Measurements from ENCODE around the gene RGS7.

RGS7 gene

GRCh38 chr1:240734001-240734400 lies 623.0 kb downstream of the RGS7 start:
- H3K4me3 ChIP-seq (ENCODE audit: control insufficient read depth, low read depth, low read length), result no peak overlapping the region
- TF ChIP-seq, protein P1, sequence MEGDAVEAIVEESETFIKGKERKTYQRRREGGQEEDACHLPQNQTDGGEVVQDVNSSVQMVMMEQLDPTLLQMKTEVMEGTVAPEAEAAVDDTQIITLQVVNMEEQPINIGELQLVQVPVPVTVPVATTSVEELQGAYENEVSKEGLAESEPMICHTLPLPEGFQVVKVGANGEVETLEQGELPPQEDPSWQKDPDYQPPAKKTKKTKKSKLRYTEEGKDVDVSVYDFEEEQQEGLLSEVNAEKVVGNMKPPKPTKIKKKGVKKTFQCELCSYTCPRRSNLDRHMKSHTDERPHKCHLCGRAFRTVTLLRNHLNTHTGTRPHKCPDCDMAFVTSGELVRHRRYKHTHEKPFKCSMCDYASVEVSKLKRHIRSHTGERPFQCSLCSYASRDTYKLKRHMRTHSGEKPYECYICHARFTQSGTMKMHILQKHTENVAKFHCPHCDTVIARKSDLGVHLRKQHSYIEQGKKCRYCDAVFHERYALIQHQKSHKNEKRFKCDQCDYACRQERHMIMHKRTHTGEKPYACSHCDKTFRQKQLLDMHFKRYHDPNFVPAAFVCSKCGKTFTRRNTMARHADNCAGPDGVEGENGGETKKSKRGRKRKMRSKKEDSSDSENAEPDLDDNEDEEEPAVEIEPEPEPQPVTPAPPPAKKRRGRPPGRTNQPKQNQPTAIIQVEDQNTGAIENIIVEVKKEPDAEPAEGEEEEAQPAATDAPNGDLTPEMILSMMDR (conservative IDR thresholded peaks at IDR 0.05; ENCODE audit: control insufficient read depth, insufficient read depth, low read depth, low read length), result no peak
- no peak for DNase-seq (ENCODE audit: low read depth)

GRCh38 chr1:240732390-240732789 lies 624.6 kb downstream of the RGS7 start:
- no peak overlapping the region for H3K4me3 ChIP-seq (ENCODE audit: control insufficient read depth, low read depth, low read length)
- TF ChIP-seq, protein P1 (conservative IDR thresholded peaks at IDR 0.05; ENCODE audit: control insufficient read depth, insufficient read depth, low read depth, low read length), result peak; percentile 79
- peak; percentile 81 for DNase-seq (ENCODE audit: low read depth)
